NCI-H2107 treated with DMSO at 0.1 percent for 48 hours (cell line): Measurements from ENCODE around the gene INPP5K.
"Not testable (repeated sequence)": the region's sequence is repeated elsewhere in the genome, so short reads cannot be mapped to it uniquely, and the experiment has no call there.

ENCODE experiments used
- DNase-seq: peaks from one replicate; lab custom pipeline; 2025; ENCODE audit not compliant: unreplicated experiment; lab: John Stamatoyannopoulos, UW

Gene INPP5K

GRCh38 chr17:1467898-1468492, 48.4 kb downstream of the INPP5K start:
- no peak for DNase-seq

- DNase-seq: no peak
These were observed 49.2 kb downstream of the INPP5K start for GRCh38 chr17:1467258-1467657.

GRCh38 chr17:1464186-1464585, 52.2 kb downstream of the INPP5K start:
- no peak for DNase-seq

GRCh38 chr17:1462164-1463112, 54.0 kb downstream of the INPP5K start:
- no peak for DNase-seq

- no peak for DNase-seq
These were observed 55.0 kb downstream of the INPP5K start for GRCh38 chr17:1461198-1461944.

GRCh38 chr17:1460233-1460632, 56.2 kb downstream of the INPP5K start:
- no peak for DNase-seq

- peak; percentile 67 for DNase-seq
These were observed 60.4 kb downstream of the INPP5K start, which contains the start of gene CRK for GRCh38 chr17:1455797-1456599. CRK (minus strand) TSS chr17:1456232; CDS start chr17:1456117, 115 bp downstream.

GRCh38 chr17:1455291-1455796, 61.1 kb downstream of the INPP5K start:
- DNase-seq: no peak

GRCh38 chr17:1454541-1454940, 61.9 kb downstream of the INPP5K start:
- no peak for DNase-seq

- not testable (repeated sequence) for DNase-seq
These were observed 62.7 kb downstream of the INPP5K start for GRCh38 chr17:1453694-1454093.

GRCh38 chr17:1452836-1453235, 63.6 kb downstream of the INPP5K start:
- DNase-seq: no peak

GRCh38 chr17:1450261-1450660, 66.2 kb downstream of the INPP5K start:
- not testable (repeated sequence) for DNase-seq

- no peak for DNase-seq
These were observed 66.9 kb downstream of the INPP5K start for GRCh38 chr17:1449412-1449967.

GRCh38 chr17:1447052-1447451, 69.4 kb downstream of the INPP5K start:
- no peak for DNase-seq

- DNase-seq: no peak
These were observed 70.2 kb downstream of the INPP5K start for GRCh38 chr17:1446201-1446600.

GRCh38 chr17:1445695-1446094, 70.7 kb downstream of the INPP5K start:
- not testable (repeated sequence) for DNase-seq
